ENCODE measurements around the gene METAP1D.

Gene METAP1D

DNA sequence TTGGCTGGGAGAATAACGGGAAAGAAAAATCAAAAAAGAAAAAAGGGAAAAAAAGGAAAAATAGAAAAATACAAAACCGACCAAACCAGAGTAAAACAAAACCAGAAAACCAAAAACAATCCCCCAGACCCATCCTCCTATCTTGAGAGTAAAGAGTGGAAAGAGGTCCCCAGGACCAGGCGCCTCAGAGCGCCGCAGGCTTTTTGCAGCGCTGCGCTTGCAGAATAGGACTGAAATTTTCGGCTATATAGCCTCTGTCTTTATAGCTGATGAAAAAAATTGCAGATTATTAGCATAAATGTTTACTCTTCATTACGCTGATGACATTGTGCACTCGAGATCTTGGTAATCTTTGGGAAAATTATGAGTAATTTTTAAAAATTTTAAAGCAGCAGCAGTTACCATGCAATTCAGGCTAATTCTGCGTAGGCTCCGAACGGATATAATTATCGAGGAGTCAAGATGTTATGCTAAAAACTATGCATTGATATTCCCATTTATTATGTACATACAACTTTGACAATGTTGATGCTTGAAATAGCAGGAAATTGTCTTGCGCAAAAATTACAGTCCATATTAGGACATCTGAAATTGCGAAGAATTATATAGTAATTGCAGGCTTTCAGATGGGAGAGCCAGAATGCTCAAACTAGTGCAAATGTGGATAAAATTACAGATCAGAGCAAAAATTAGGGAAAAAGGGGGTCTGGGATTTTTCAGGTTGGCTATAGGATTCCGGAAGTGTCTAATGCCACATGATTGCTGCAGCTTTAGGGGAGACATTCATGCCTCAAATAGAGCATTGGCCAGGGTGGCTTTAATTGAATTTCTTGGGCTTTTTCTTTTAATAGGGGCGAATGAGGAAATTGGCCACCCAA lies 93.9 kb downstream of the METAP1D start:
- DNase-seq: no peak

DNA sequence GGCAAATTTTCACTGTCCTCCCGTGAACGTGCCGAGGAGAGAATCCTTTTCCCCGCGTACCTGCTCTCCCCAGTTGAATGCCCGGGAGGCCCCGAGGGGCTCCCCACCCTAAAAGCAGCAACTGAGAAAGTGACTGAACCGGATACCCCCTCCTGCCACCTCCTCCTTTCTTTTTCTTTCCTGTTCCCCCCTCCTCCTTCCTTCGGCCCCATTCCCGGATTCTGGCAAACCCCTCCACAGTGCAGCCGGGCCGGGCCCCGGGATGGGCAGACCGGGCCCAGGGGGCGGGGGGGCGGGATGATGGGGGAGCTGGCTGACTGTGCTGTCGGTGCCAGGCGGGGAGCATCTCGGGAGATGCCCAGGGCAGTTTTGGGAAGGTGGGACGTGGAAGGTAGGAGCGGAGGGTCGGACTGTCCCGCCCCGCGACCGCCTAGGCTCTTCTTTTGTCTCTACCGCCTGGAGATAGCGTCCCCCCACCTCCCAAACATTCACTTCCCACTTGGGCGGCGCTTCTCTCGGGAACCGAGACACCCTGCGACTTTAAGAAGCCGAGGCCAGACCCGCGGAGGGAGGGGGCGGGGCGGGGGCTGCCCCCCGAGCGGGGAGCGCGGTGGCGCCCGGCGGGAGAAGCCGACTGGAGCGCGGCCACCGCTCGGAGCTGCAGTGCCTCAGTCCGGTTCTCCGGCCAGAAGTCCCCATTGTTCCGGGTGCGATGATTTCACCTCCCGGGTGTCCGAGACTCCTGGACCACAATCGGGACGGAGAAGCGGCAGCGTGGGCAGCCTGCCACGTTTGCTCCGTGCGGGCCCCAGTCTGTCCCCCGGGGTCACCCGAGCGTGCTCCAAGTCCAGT lies 94.8 kb downstream of the METAP1D start:
- no peak for DNase-seq

DNA sequence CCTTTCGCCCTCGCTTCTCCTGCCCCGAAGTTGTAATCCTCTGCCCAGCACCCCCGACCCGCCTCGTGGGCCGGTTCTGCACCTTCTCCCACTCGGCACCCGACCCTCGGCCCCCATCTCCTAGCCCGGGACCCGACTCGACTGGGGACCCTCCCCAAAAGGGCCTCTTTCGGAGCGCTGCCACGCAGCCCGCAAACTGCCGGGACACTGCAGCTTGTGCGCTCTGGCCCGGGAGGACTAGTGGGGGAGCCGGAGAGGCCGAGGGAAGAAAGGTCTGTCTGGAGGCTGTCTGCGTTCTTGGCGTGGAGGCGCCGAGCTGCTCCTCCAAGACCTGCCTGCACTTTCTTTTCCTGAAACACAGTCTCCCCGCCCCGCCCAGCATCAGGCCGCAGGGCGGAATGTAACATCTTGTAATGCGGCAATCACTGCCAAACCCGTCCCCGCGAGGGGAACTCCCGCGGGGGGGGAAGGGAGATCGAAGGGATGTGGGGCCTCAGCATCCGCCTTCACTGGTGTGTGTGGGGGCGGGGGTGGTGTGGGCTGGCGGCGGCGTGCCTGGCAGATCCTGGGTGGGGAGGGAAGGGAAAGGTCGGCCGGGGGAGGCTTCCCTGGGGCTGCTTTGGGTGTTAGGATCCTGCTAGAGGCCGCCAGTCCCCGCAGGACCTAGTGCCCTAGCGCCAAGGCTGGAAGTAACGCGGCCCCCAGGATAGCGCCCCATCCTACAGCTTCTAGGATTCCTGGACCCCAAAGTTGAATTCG lies 95.6 kb downstream of the METAP1D start:
- peak; percentile 68 for DNase-seq

DNA sequence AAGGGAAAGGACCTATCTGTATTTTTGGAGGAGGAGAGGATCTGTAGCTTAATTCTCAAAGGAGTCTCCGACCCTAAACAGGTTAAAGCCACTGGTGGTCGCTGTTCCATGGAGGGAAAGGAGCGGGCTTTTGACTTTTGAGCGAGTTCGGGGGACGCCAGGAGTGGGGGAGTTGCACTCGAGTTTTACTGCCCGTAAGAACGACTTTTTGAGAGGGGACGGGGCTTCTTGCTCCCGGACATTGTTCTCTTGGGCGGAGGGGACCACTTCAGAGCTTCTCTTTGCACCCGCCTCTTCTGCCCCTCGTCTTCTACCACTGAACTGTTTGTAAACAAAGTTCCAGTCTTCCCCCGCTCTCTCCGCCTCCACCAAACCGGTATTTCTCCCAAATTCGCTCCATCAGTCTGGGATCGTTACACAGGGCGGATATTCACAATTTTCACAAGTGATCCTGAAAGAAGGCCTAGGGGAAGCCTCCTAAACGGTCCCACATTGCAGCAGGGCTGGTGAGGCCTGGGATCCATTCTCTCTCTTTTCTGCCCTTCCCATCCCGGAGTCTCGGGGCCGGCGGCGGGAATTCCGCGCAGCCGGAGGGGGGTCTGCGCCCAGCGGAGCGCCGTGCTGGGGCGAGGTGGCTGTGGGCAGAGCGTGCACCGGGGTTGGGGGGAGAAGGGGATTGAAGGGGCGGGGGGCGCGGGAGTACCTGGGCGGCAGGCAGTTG lies 96.3 kb downstream of the METAP1D start:
- no peak for DNase-seq

DNA sequence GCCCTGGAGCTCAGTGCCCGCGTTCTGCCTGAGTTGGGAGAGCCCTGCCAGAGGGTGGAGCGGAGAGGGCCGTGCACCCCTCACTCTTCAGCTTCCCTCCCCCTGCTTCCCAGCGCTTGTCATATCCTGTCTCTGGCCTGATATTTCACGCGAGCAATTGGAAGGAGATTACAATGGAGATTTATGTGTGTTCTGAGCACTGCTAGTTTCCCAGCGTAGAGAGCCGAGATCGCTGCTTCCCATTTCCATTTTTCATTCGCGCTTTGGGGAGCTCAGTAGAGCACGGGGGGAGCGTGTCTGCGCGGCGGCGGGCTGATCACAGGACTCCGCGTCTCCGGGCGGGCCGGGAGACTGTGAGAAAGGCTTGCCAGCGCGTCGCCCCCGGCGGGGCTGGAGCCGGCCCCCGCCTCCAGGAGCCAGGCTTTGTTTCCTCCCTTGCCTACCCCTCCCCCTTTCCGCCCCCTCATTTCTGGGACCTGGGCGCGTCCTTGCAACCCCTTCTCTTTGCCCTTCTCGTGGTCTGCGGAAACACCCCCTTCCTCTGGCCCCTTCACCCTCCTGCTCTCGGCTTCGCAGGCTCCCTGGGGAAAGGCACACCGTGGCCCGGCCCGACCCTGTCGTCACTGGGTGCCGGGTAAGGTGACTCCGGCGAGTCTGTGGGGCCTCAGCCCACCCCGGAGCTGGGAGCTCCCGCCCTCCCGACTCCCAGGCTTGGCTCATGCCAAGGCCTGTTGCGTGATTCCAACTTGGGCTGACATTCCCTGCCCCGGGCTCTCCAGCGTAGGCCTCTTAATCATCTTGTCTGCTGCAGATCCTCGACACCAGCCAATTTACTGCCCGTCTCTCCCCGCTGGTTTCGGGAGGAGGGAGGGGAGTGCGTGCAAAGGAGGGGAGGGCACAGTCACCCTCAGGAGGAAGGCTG lies 97.1 kb downstream of the METAP1D start:
- no peak for DNase-seq

DNA sequence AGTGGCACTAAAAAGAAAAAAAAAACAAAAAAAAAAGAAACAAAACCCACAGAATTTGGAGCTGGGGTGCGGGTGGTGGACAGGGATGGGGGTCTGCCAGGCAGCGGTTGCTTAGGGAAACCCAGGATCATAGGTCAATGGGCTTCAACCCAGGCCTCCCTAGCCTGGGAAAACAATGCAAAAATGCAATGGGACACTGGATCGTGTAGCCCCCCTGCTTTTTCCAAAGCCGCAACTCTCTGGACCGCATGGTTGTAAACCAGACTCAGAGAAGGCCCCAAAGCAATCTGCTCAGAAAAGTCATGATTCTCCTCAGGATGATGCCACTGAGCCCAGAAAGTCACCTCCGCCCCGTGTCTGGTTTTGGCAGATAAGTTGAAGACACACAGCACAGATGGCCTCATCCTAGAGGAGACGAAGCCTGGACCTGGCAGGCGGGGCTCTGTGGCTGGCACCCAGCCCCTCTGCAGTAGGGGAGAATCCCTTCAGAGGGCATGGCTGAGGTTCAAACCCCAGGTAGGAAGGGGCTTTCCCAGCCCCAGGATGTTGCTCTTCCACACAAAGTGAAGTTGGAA lies 97.9 kb downstream of the METAP1D start:
- no peak for DNase-seq

DNA sequence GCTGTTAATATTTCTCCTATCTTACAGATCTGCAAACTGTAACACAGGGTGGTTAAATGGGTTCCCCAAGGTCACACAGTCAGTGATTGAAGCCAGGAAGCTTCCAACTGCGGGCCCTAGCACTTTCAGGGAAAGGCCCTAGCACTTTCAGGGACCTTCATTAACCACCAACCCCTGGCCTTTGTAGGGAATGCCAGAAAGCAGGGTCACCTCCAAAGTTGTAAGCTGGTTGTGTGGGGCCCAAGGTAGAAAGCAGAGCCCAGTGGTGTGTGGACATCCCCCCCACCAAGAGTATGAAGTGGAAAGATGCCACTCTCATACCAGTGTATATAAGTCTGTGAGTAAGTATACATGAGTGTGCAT lies 98.5 kb downstream of the METAP1D start:
- DNase-seq: no peak

DNA sequence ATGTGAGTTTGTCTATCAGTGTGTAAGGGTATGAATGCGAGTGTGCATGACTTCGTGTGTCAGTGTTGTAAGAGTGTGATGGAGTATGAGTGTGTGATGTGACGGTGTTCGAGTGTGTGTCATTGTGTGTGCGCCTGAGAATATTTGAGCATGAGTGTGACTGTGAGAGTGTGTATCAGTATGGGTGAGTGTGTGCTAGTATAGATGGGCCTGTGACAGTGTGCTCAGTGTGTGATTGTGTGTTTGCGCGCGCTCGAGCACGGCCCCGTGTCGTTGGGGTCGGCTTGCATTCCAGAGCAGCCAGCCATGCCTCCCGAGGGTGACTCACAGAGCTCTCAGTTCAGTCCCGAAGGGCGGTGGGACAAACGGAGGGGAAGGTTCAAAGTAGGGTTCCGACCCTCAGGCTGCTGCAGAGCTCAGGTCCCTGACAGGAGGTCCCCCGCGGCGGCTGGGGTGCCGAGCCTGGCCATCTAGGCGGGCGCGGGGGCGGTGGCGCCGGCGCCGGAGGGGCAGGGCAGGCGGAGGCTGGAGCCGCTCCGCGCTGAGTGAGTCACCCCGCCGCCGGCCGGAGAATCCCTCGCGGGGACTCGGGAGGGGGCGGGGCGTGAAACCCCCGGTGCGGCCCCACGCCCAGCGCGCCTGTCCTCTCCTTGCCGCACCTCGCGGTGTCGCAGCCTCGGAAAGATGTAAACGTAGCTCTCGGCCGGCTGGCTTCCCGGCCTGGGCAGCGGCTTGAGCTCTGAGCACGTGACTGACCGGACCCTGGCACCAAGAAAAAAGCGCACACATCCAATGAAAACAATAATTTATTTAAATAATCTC lies 99.1 kb downstream of the METAP1D start:
- peak; percentile 37 for DNase-seq

DNA sequence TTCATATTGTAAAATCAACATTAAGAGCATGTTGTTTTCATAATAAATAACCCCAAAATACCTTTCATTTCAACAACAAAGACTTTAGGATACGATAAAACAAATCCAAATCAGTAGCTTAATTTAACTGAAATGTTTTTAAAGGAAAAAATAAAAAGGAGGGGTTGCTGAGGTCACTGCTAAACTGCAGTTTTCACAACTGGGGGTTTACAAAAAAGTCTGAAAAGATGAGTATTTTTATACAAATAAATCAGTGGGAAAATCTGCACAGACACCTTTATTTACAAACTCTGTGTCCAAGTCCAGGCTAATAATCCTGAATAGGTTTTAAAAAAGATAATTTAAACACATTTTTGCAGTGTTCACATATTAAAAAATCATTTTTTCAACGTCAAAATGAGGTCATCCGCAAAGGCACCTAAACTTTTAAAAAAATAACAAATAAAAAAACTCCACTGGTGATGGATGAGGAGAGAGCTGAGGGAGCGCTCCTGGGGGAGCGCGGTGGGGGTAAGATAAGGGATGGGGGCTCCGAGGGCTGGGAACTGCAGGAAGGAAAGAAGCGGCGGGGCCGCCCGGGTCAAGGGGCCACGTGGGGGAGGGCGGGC lies 99.8 kb downstream of the METAP1D start:
- DNase-seq: no peak

DNA sequence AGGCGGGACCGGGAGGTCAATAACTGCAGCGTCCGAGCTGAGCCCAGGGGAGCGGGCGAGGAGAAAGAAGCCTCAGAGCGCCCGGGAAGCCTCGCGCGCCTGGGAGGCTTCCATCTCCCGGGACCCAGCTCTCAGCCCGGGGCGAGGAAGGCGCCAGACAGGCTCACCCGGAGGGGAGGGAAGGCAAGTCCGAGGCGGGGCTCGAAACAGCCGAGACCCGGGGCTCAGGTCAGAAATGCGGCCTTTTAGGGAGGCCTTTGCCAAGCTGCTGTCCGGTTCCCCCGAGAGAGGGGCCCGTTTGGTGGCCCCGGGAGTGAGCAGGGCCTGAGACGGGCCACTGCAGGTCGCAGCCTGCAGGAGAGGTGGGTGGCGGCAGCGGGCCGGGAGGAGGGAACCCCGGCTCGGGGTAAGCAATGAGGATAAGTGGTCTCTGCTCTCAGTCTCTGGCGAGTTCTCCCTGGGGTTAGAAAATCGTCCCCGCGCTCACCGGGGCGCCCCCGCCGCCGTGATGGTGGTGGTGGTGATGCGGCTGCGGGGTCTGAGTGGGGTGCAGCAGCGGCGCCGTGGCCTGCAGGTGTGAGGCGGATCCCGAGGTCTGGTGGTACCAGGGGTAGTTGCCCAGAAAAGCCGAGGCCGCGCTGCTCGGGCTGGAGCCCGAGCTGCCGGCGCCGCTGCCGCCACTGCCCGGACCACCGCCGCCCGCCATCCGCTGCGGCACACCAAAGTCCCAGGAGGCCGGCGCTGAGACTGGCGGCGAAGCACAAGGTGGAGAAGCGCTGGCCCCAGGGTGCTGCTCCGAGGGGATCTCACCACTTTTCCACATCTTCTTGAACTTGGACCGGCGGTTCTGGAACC lies 100.6 kb downstream of the METAP1D start:
- DNase-seq: no peak

DNA sequence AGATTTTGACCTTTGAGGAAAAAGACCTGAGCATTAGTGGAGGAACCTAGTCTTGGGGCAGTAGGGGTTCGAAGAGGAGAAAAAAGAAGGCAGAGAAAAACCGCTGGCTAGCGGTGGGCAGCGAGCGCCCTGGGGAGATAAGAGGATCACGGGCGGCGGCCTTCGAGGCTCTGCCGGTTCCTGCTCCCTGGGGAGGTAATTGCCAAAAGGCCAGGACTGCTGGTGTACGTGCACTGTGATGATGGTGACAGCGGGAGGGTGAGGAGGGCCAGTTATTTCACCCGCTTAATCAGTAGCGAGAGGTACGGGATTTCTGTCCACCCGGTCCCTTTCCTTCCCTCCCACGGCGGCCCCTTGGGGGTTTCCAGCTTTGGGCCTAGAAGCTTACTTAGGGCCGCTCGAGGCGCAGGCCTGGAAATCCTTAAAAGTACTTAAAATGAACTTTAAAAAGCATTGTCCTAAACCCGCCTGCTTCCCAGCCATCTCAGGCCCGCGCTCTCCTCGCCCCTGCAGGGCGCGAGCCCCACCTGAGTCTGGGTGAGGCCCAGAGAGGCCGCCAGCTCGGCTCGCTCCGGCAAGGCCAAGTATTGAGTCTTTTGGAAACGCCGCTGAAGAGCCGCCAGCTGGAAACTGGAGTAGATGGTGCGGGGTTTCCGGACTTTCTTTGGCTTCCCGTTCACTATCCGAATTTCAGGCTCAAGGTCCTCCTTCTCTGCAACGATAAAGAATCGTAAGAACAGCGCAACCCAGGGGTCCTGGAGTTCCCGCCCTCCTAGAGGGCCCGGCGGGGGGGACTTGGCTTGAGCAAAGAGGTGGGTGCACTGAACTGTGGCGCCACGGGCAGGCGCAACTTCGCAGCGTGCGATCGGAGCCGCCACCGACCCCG lies 101.4 kb downstream of the METAP1D start:
- DNase-seq: no peak

DNA sequence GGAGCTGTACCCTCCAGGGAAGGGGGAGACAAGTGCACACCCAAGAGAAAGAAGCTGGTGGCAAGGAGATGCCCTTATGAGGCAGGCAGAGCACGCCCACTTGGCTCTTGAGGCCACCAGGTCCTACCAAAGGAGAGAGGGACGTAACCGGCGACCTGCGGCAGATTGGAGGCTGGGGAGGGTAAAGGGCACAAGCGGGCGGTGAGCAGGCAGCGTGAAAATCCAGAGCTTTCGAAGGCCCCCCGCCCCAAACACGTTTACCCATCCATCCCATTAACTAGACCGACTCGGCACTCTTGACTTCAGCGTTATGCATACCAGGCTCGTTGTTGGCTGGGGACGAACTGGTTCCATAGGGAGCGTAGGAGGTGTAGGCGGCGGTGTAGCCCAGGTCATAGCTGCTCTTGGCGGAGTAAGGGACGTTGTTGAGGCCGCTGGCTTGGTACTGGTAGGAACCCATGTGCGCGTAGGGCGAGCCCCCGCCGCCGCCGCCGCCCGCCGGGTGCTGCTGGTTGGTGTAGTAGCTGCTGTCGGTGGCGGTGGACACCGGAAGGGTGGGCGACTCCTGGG lies 102.2 kb downstream of the METAP1D start:
- no peak for DNase-seq

DNA sequence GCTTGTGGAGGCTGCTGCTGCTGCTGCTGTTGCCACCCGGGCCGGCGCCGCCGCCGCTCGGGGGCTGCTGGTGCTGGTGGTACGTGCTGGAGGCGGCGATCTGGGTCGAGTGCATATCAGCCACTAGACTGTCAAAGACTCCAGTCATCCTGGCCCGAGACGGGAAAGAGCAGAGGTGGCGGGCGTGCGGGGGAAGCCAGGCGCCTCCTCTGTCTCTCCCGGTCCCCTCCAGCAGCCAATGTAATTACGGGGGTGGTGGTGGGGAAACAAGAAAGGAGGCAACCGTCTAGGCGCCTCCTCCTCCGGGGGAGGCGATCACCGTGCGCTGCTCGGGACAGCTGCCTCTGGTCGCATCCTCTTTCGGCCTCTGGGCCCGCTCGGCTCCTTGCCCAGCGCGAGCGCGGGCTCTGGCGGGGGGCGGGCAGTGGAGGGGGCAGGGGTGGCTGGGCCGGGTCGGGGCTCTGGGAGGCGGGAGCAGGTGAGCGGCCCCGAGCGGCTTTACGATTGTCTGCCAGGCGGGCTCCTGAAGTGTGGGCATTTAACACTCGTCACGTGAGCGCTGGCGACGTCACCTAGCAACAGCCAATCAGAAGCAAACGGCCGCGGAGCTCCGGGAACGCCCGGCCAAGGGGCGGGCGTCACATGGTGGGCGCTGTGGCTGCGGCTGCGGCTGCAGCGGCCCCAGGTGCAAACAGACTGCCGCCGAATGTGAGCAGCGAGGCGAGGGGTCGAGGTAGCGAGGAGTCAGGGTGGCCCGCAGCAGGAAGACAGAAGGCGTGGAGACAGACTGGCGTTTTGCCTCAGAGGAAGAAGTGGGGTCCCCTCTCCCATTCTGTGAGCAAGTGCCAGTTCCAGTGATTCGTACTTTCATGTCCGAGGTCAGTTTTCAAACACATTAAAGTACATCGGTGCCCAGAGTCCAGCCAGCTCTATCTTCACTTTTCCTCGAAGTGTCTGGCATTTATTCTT lies 102.9 kb downstream of the METAP1D start, which contains the start of gene DLX2:
DLX2 (minus strand) TSS at position 510 of the 969 bp plus-strand sequence; CDS start at position 148, 362 bp downstream.
- peak; percentile 82 for DNase-seq

DNA sequence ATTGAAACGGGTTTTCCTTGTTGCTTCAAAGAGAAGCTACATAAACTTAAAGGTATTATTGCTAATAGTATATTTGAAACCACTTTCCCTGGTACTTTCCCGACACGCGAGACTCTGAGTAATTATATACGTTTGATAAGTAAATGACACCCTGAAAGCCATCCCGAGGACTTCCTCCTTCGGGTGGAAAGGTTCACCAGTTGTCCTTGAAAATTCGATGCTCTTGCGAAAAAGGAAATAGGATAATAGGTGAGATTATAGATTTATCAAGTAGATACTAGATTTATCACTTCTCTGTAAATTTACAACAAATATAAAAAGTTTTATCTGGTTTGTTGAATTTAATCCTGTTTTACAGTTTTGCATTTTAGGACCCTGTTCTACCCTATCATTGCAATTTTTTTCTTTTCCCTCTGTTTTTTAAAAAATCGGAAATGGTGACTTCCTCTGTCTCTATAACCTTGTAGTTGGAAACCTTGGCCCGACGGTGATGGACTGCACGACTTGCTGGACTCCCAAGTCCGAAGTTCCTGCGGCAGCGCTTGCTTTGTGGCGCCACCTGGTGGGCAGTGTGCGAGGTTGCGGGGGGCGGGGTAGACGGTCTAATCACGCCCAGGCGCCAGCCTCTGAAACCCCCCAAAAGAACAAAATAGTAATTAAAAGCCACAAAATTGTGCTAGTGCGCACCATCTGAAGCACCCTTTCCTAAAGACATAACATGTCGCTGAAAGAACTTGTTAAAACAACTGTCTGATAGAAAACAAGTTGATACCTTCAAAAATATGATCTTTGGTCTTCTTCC lies 103.9 kb downstream of the METAP1D start:
- peak; percentile 69 for DNase-seq

All from activated CD4-positive, alpha-beta T cell treated with anti-CD3 and anti-CD28 coated beads, Interleukin-10, Interleukin-2, amounts not matched to agents 100 ng/mL and 50 ng/mL, durations not matched to agents 16 hours and 8 hours (primary cell).